ENCODE results near the gene MYO15B.

The MYO15B gene

GRCh38 chr17:75639771-75640555 lies 52.4 kb downstream of the MYO15B start:
- DNase-seq: no peak

- no peak for DNase-seq
Observed at GRCh38 chr17:75640556-75641119, 53.0 kb downstream of the MYO15B start.

GRCh38 chr17:75641343-75641742 lies 53.7 kb downstream of the MYO15B start:
- no peak for DNase-seq

GRCh38 chr17:75642182-75642783 lies 54.7 kb downstream of the MYO15B start:
- DNase-seq: no peak

- DNase-seq: no peak
Observed at GRCh38 chr17:75642784-75643642, 55.4 kb downstream of the MYO15B start.

GRCh38 chr17:75643643-75644017 lies 56.0 kb downstream of the MYO15B start:
- DNase-seq: no peak

GRCh38 chr17:75645501-75645888 lies 57.9 kb downstream of the MYO15B start:
- no peak for DNase-seq

- DNase-seq: no peak
Observed at GRCh38 chr17:75645889-75646637, 58.5 kb downstream of the MYO15B start.

- DNase-seq: no peak
Observed at GRCh38 chr17:75646638-75646992, 59.0 kb downstream of the MYO15B start.

GRCh38 chr17:75647061-75647460 lies 59.5 kb downstream of the MYO15B start:
- DNase-seq: no peak

- DNase-seq: no peak
Observed at GRCh38 chr17:75647921-75648320, 60.3 kb downstream of the MYO15B start.

- no peak for DNase-seq
Observed at GRCh38 chr17:75649687-75650086, 62.1 kb downstream of the MYO15B start.

GRCh38 chr17:75650874-75651273 lies 63.3 kb downstream of the MYO15B start:
- DNase-seq: no peak

- DNase-seq: no peak
Observed at GRCh38 chr17:75652341-75652740, 64.7 kb downstream of the MYO15B start.

GRCh38 chr17:75652934-75653549 lies 65.4 kb downstream of the MYO15B start:
- DNase-seq: peak; percentile 23

- no peak for DNase-seq
Observed at GRCh38 chr17:75654176-75654575, 66.6 kb downstream of the MYO15B start.

- DNase-seq: no peak
Observed at GRCh38 chr17:75658237-75658636, 70.6 kb downstream of the MYO15B start.

- no peak for DNase-seq
Observed at GRCh38 chr17:75661531-75661930, 73.9 kb downstream of the MYO15B start.

GRCh38 chr17:75662511-75662910 lies 74.9 kb downstream of the MYO15B start:
- DNase-seq: no peak

- no peak for DNase-seq
Observed at GRCh38 chr17:75664099-75664549, 76.5 kb downstream of the MYO15B start.

GRCh38 chr17:75665981-75666380 lies 78.4 kb downstream of the MYO15B start:
- no peak for DNase-seq
